H54 (cell line): ENCODE measurements around the gene NSD2.
A peak's percentile ranks its signal among the peaks of the same experiment; 100 is the strongest.
"Not testable (repeated sequence)": the region's sequence is repeated elsewhere in the genome, so short reads cannot be mapped to it uniquely, and the experiment has no call there.

Experiments
- DNase-seq: peaks from one replicate; pipeline ENCODE4 v3.0.0; 2011; ENCODE audit warnings: low spot score, mixed read lengths; ENCODE audit not compliant: insufficient read length
- FAIRE-seq: peaks from 3 replicates; lab custom pipeline; 2011; peaks lifted over from hg19 to GRCh38; lab: Jason Lieb, UNC
- POLR2A ChIP-seq: IDR thresholded peaks from 2 replicates; pipeline ENCODE4 v1.6.1; 2011; ENCODE audit warnings: low read depth, mild to moderate bottlenecking, low read length

The NSD2 gene

GRCh38 chr4:1833307-1834046, 37.7 kb upstream of the NSD2 start:
- TF ChIP-seq POLR2A = no peak
- FAIRE-seq = no peak
- no peak for DNase-seq

- TF ChIP-seq POLR2A = no peak
- FAIRE-seq (no peak), DNase-seq (no peak)
These were observed 37.0 kb upstream of the NSD2 start for GRCh38 chr4:1834047-1834775.

GRCh38 chr4:1835836-1836235, 35.4 kb upstream of the NSD2 start:
- DNase-seq = not testable (repeated sequence)

GRCh38 chr4:1836650-1837049, 34.5 kb upstream of the NSD2 start:
- TF ChIP-seq POLR2A = no peak
- no peak for DNase-seq
- FAIRE-seq = no peak

More at GRCh38 chr4:1835836-1836235, 35.4 kb upstream of the NSD2 start:
- not testable (repeated sequence) for FAIRE-seq

GRCh38 chr4:1837069-1837468, 34.1 kb upstream of the NSD2 start:
- no peak for TF ChIP-seq POLR2A
- no peak for DNase-seq
- FAIRE-seq = no peak

GRCh38 chr4:1839282-1839681, 31.9 kb upstream of the NSD2 start:
- TF ChIP-seq POLR2A = no peak
- DNase-seq (no peak), FAIRE-seq (no peak)

- no peak for TF ChIP-seq POLR2A
- DNase-seq = no peak
- no peak for FAIRE-seq
These were observed 29.8 kb upstream of the NSD2 start for GRCh38 chr4:1841201-1841886.

- TF ChIP-seq POLR2A = no peak
- no peak for FAIRE-seq
- DNase-seq = no peak
These were observed 29.3 kb upstream of the NSD2 start for GRCh38 chr4:1841887-1842210.

- DNase-seq (no peak), FAIRE-seq (no peak)
- TF ChIP-seq POLR2A = no peak
These were observed 28.8 kb upstream of the NSD2 start for GRCh38 chr4:1842339-1842895.

GRCh38 chr4:1842993-1843448, 28.2 kb upstream of the NSD2 start:
- peak; percentile 68 for DNase-seq
- FAIRE-seq = peak; percentile 76
- TF ChIP-seq POLR2A = no peak

GRCh38 chr4:1843852-1844251, 27.3 kb upstream of the NSD2 start:
- DNase-seq (no peak), FAIRE-seq (no peak)
- TF ChIP-seq POLR2A = no peak

GRCh38 chr4:1844618-1845017, 26.6 kb upstream of the NSD2 start:
- DNase-seq, FAIRE-seq: not testable (repeated sequence)

- DNase-seq = no peak
- no peak for FAIRE-seq
These were observed 24.6 kb upstream of the NSD2 start for GRCh38 chr4:1846580-1846979.

GRCh38 chr4:1850276-1850675, 20.9 kb upstream of the NSD2 start:
- no peak for DNase-seq
- no peak for FAIRE-seq
- no peak for TF ChIP-seq POLR2A

More at GRCh38 chr4:1846580-1846979, 24.6 kb upstream of the NSD2 start:
- TF ChIP-seq POLR2A = no peak

- FAIRE-seq (no peak), DNase-seq (no peak)
- no peak for TF ChIP-seq POLR2A
These were observed 20.0 kb upstream of the NSD2 start for GRCh38 chr4:1851160-1851559.
